ENCODE data around the gene DKK3.

Gene DKK3

GRCh38 chr11:11996321-11997048 lies 11.9 kb downstream of the DKK3 start:
- no peaks in the 10 kb centered on the region for H4K20me1 ChIP-seq (ENCODE audit: insufficient read depth, low read length)
- no peak for TF ChIP-seq CTCF (IDR thresholded peaks at IDR 0.05; ENCODE audit: borderline replicate concordance, extremely low read depth, low read length, poor library complexity, severe bottlenecking)
- TF ChIP-seq EZH2 (IDR thresholded peaks at IDR 0.05; ENCODE audit: borderline replicate concordance, low read depth, low read length, severe bottlenecking) = no peak
- DNase-seq (no peak), ATAC-seq (ENCODE audit: insufficient read depth, low read depth) (no peak)
- no peak overlapping the region for H2AFZ ChIP-seq (ENCODE audit: low read depth, low read length)
- no peak overlapping the region for H3K4me3 ChIP-seq (ENCODE audit: low read depth in 1 of 2, low read length in 2 of 2)
- no peaks in the 10 kb centered on the region for H3K36me3 ChIP-seq (ENCODE audit: insufficient read depth, low read length)
- H3K27me3 ChIP-seq (ENCODE audit: insufficient read depth, low read length, poor library complexity) = peaks cover 28% of the 10 kb centered on the region
- no peak overlapping the region for H3K9ac ChIP-seq (ENCODE audit: low read depth, low read length)
- H3K4me2 ChIP-seq (ENCODE audit: insufficient read depth, low read length) = no peak overlapping the region
- H3K27ac ChIP-seq (ENCODE audit: low read length) = no peak overlapping the region
- H3K9me3 ChIP-seq (ENCODE audit: insufficient read depth, low read length, severe bottlenecking) = no peaks in the 10 kb centered on the region
- no peaks in the 10 kb centered on the region for H3K4me1 ChIP-seq (ENCODE audit: insufficient read depth, low read length)
- H3K79me2 ChIP-seq (ENCODE audit: insufficient read depth, low read length) = no peaks in the 10 kb centered on the region

- TF ChIP-seq EZH2 (IDR thresholded peaks at IDR 0.05; ENCODE audit: borderline replicate concordance, low read depth, low read length, severe bottlenecking) = no peak
- no peak for TF ChIP-seq CTCF (IDR thresholded peaks at IDR 0.05; ENCODE audit: borderline replicate concordance, extremely low read depth, low read length, poor library complexity, severe bottlenecking)
- no peaks in the 10 kb centered on the region for H4K20me1 ChIP-seq (ENCODE audit: insufficient read depth, low read length)
- no peak for ATAC-seq (ENCODE audit: insufficient read depth, low read depth)
- H3K4me3 ChIP-seq (ENCODE audit: low read depth in 1 of 2, low read length in 2 of 2) = no peak overlapping the region
- no peak overlapping the region for H3K4me2 ChIP-seq (ENCODE audit: insufficient read depth, low read length)
- H3K9me3 ChIP-seq (ENCODE audit: insufficient read depth, low read length, severe bottlenecking) = no peaks in the 10 kb centered on the region
- no peak overlapping the region for H3K9ac ChIP-seq (ENCODE audit: low read depth, low read length)
- DNase-seq = no peak
- no peaks in the 10 kb centered on the region for H3K79me2 ChIP-seq (ENCODE audit: insufficient read depth, low read length)
- no peaks in the 10 kb centered on the region for H3K4me1 ChIP-seq (ENCODE audit: insufficient read depth, low read length)
- H3K36me3 ChIP-seq (ENCODE audit: insufficient read depth, low read length) = no peaks in the 10 kb centered on the region
- H2AFZ ChIP-seq (ENCODE audit: low read depth, low read length) = no peak overlapping the region
- H3K27ac ChIP-seq (ENCODE audit: low read length) = no peak overlapping the region
- peaks cover 23% of the 10 kb centered on the region for H3K27me3 ChIP-seq (ENCODE audit: insufficient read depth, low read length, poor library complexity)
These were observed 12.8 kb downstream of the DKK3 start for GRCh38 chr11:11995601-11996000.

GRCh38 chr11:11993839-11994238 lies 14.6 kb downstream of the DKK3 start:
- no peak overlapping the region for H3K9ac ChIP-seq (ENCODE audit: low read depth, low read length)
- no peak overlapping the region for H3K27ac ChIP-seq (ENCODE audit: low read length)
- no peak overlapping the region for H3K4me3 ChIP-seq (ENCODE audit: low read depth in 1 of 2, low read length in 2 of 2)

More at GRCh38 chr11:11993839-11994238, 14.6 kb downstream of the DKK3 start:
- no peaks in the 10 kb centered on the region for H3K79me2 ChIP-seq (ENCODE audit: insufficient read depth, low read length)
- no peaks in the 10 kb centered on the region for H3K9me3 ChIP-seq (ENCODE audit: insufficient read depth, low read length, severe bottlenecking)
- DNase-seq = no peak
- H3K27me3 ChIP-seq (ENCODE audit: insufficient read depth, low read length, poor library complexity) = peaks cover 21% of the 10 kb centered on the region
- H2AFZ ChIP-seq (ENCODE audit: low read depth, low read length) = no peak overlapping the region
- TF ChIP-seq EZH2 (IDR thresholded peaks at IDR 0.05; ENCODE audit: borderline replicate concordance, low read depth, low read length, severe bottlenecking) (no peak), CTCF (IDR thresholded peaks at IDR 0.05; ENCODE audit: borderline replicate concordance, extremely low read depth, low read length, poor library complexity, severe bottlenecking) (no peak)
- H3K4me2 ChIP-seq (ENCODE audit: insufficient read depth, low read length) = no peak overlapping the region
- H3K36me3 ChIP-seq (ENCODE audit: insufficient read depth, low read length) = no peaks in the 10 kb centered on the region
- ATAC-seq (ENCODE audit: insufficient read depth, low read depth) = no peak
- no peaks in the 10 kb centered on the region for H4K20me1 ChIP-seq (ENCODE audit: insufficient read depth, low read length)
- no peaks in the 10 kb centered on the region for H3K4me1 ChIP-seq (ENCODE audit: insufficient read depth, low read length)
